Fibroblast of pulmonary artery (primary cell): ENCODE measurements around the gene PACS1.

Experiments
- DNase-seq: peaks from one replicate; pipeline ENCODE4 v3.0.0-alpha.2; 2010; ENCODE audit warnings: low read depth
- H3K4me3 ChIP-seq: replicated peaks from 2 replicates; pipeline ENCODE4 v1.5.1; 2011; ENCODE audit warnings: low read depth, mild to moderate bottlenecking, control low read depth, low read length, moderate library complexity
- TF ChIP-seq, protein P1 (sequence below): IDR thresholded peaks from 2 replicates; pipeline ENCODE4 v1.5.1; 2011; ENCODE audit warnings: mild to moderate bottlenecking, control low read depth, low read length, inconsistent platforms; ENCODE audit errors: missing control alignments

Gene PACS1

DNA sequence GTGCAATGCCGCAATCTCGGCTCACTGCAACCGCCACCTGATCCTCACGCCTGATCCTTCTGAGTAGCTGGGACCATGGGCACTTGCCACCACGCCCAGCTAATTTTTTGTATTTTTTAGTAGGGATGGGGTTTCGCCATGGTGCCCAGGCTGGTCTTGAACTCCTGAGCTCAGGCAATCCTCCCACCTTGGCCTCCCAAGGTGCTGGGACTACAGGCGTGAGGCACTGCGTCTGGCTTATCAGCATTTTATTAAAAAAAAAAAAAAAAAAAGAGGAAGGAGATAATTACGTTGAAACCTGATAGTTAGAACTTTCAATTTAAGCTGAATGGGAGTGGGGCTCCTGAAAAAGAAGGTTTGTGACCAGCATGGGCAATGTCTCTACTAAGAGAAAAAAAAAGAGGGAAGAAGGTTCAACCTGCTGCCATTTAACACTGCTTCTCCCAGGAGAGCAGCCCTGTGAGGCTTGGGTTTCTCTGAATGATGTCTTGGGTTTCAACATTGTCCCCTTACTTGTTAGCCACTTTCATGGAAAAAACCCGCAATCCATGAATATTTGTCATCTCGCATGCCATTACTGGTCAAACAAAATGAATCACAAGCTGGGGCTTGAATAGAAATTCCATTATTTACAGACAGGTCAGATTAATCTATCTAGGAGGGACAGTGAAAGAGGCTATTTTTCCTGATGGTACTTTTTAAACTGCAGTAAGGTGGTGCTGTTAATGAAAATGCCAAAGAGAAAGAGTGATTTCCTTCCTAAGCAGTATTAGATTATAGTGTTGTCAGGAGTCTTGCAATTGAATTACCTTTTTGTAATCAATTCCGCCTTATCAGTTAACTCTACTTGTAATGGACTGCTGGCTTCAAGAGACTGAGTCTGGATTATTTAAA lies 72.5 kb downstream of the PACS1 start:
- peak; percentile 32 for DNase-seq
- H3K4me3 ChIP-seq: no peak overlapping the region
- TF ChIP-seq, protein P1, sequence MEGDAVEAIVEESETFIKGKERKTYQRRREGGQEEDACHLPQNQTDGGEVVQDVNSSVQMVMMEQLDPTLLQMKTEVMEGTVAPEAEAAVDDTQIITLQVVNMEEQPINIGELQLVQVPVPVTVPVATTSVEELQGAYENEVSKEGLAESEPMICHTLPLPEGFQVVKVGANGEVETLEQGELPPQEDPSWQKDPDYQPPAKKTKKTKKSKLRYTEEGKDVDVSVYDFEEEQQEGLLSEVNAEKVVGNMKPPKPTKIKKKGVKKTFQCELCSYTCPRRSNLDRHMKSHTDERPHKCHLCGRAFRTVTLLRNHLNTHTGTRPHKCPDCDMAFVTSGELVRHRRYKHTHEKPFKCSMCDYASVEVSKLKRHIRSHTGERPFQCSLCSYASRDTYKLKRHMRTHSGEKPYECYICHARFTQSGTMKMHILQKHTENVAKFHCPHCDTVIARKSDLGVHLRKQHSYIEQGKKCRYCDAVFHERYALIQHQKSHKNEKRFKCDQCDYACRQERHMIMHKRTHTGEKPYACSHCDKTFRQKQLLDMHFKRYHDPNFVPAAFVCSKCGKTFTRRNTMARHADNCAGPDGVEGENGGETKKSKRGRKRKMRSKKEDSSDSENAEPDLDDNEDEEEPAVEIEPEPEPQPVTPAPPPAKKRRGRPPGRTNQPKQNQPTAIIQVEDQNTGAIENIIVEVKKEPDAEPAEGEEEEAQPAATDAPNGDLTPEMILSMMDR: no peak

DNA sequence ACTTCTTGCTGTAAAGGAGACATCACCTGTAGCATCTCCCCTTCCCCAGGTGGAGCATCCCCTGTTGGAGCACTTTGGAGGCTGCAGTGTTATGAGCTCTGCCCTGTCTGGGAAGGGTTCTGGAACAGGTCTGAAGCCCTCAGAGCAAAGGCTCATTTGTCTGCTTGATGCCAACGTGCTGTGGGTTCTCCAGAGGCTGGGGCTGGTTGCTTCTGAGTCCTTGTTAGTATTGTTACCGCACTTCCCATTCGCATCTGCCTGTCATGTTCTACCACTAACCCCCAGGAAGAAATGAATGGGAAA lies 73.1 kb downstream of the PACS1 start:
- DNase-seq: no peak
- TF ChIP-seq, protein P1: no peak
- no peak overlapping the region for H3K4me3 ChIP-seq

DNA sequence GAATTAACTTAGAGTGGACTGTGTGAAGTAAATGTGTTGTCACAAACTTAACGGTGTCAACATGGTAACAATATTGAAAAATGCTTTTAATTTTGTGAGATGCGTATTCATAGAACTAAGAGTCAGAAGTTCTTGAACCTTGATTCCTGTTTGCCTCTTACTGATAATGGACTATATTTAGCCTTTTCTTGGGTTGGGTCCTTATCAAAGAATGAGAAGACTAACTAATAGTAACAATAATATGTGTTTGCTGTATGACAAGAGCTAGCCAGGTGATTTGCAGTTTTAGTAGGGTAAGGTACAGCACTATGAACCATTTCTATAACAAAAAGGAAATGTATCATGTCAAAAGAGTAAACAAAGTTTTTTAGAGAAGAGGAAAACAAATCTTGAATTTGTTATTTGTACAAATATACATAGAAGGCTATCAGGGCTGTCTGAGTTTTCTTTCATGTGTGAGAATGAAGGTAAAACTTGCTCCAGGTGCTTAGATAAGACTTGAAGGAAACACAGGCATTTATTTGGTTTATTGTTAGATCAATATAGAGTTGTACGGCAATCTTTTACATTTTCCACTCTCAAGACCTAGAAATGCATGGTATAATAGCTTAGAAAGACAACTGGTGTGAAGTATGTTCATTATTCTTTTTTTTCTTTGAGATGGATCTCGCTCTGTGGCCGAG lies 74.1 kb downstream of the PACS1 start:
- DNase-seq: no peak
- TF ChIP-seq, protein P1: no peak
- no peak overlapping the region for H3K4me3 ChIP-seq

DNA sequence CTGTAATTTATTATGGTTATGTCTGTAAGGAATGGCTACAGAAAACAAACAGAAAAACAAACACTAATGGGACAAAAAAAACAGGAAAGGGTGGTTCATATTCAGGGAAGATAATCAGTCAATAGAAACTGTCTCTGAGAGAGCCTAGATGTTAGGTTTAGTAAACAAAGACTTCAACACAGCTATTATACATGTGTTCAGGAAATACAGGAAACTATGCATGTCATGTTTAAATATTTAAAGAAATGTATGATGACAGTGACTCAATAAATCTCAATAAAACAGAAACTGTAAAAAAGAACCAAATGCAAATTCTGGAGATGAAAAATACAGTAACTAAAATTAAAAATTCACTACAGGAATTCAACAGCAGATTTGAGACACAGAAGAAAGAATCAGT lies 76.0 kb downstream of the PACS1 start:
- DNase-seq: no peak
- no peak overlapping the region for H3K4me3 ChIP-seq
- TF ChIP-seq, protein P1: no peak

DNA sequence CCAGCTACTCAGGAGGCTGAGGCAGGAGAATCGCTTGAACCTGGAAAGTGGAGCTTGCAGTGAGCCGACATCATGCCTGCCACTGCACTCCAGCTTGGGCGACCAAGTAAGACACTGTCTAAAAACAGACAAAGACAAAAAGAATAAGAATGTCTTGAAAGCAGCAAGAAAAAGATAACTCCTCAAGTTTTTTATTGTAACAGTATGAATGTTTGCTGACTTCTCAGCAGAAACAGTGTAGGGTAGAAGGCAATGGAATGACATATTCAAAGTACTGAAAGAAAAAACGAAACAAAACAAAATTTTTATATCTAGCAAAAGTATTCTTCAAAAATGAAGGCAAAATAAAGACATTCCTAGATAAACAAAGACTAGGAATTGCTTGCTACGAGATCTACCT lies 76.9 kb downstream of the PACS1 start:
- no peak for DNase-seq
- TF ChIP-seq, protein P1: no peak
- H3K4me3 ChIP-seq: no peak overlapping the region

DNA sequence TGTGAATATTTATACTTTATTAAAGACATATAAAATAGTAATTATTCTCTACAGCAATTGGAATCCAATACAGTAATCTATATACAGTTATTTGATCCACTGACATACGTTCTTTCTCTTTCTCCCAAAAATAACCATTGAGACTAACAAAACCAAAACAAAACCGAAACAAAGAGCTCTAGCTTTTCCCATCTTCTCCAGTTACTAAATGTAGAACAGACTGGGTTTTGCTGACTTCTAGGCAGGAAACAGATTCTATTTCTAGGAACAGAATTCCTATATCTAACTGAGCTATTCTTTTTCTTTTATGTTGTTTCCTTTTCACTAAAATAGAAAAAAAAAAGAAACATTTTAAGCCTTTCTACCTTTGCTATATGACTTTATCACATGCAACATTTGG lies 80.1 kb downstream of the PACS1 start:
- TF ChIP-seq, protein P1: no peak
- DNase-seq: no peak
- H3K4me3 ChIP-seq: no peak overlapping the region
